Measurements from ENCODE around the gene EXOC4.

DNA sequence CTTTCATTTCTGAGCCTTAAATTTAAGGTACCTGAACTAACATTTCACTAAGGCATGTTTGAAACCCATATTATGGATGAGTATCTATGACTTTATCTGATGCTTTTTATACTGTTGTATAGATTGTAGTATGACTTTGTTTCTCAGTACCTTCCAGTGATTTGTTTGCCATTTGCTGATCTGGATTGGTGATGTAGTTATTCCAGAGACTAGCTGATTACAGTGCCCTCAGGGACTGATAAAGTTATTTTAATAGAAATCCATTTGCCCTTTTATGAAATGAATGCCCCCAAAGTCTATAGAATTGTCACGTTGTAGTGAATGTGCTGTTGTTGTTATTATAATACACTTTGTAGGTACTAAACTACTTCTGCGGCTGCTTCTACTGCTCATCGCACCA is 488.8 kb downstream of the EXOC4 start:
- TF ChIP-seq, protein P1, sequence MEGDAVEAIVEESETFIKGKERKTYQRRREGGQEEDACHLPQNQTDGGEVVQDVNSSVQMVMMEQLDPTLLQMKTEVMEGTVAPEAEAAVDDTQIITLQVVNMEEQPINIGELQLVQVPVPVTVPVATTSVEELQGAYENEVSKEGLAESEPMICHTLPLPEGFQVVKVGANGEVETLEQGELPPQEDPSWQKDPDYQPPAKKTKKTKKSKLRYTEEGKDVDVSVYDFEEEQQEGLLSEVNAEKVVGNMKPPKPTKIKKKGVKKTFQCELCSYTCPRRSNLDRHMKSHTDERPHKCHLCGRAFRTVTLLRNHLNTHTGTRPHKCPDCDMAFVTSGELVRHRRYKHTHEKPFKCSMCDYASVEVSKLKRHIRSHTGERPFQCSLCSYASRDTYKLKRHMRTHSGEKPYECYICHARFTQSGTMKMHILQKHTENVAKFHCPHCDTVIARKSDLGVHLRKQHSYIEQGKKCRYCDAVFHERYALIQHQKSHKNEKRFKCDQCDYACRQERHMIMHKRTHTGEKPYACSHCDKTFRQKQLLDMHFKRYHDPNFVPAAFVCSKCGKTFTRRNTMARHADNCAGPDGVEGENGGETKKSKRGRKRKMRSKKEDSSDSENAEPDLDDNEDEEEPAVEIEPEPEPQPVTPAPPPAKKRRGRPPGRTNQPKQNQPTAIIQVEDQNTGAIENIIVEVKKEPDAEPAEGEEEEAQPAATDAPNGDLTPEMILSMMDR (IDR thresholded peaks at IDR 0.05), result no peak
- no peak for TF ChIP-seq POLR2A (IDR thresholded peaks at IDR 0.05)
